Measurements from ENCODE around the gene OTOG.

DNA sequence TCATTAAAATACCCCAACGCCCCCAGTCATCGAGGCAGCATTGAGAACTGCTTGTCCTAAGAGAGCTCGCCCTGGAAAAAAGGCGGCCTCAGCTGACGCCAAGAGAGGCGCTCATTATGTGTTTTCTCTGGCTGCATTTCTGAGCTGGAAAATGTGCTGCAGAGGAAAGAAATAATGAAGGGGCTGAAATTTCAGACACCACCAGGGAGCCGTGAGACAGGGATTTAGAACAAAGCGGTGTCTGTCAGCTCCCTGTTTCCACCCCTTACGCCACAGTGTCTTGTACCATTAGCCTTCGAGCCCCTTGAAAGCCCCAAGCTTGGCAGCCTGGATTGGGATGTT lies 17.2 kb upstream of the OTOG start:
- TF ChIP-seq ZNF785 (tag by site-specific recombination; IDR thresholded peaks at IDR 0.05) (no peak), ZNF416 (tag by site-specific recombination; IDR thresholded peaks at IDR 0.05) (no peak), REST (tag by site-specific recombination; IDR thresholded peaks at IDR 0.05) (no peak), CTCF (tag by site-specific recombination; IDR thresholded peaks at IDR 0.05) (no peak), MYNN (tag by site-specific recombination; IDR thresholded peaks at IDR 0.05; ENCODE audit: borderline replicate concordance) (no peak), MEIS1 (CRISPR knock-in tag; IDR thresholded peaks at IDR 0.05; ENCODE audit: borderline replicate concordance) (no peak), ZNF274 (IDR thresholded peaks at IDR 0.05; ENCODE audit: low read length) (no peak), ZNF274 (tag by site-specific recombination; IDR thresholded peaks at IDR 0.05; ENCODE audit: borderline replicate concordance) (no peak), ZSCAN23 (tag by site-specific recombination; IDR thresholded peaks at IDR 0.05) (no peak), REPIN1 (tag by site-specific recombination; IDR thresholded peaks at IDR 0.05; ENCODE audit: low read depth) (no peak), ZNF23 (tag by site-specific recombination; IDR thresholded peaks at IDR 0.05; ENCODE audit: borderline replicate concordance) (no peak)
- TF ChIP-seq, protein P1, sequence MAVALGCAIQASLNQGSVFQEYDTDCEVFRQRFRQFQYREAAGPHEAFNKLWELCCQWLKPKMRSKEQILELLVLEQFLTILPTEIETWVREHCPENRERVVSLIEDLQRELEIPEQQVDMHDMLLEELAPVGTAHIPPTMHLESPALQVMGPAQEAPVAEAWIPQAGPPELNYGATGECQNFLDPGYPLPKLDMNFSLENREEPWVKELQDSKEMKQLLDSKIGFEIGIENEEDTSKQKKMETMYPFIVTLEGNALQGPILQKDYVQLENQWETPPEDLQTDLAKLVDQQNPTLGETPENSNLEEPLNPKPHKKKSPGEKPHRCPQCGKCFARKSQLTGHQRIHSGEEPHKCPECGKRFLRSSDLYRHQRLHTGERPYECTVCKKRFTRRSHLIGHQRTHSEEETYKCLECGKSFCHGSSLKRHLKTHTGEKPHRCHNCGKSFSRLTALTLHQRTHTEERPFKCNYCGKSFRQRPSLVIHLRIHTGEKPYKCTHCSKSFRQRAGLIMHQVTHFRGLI (tag by site-specific recombination; IDR thresholded peaks at IDR 0.05) = no peak

Data from HEK293 (cell line).